Nephron (organoid): ENCODE results near the gene ZBTB8B.
"Not testable (repeated sequence)": the region's sequence is repeated elsewhere in the genome, so short reads cannot be mapped to it uniquely, and the experiment has no call there.

Source experiments
- H3K27ac Mint-ChIP-seq, 3 experiments: 2 replicates each; pipeline ENCODE4 v1.8.0; 2020; ENCODE audit warnings: mixed read lengths in 3 of 3, mild to moderate bottlenecking in 2 of 3, moderate library complexity in 1 of 3
- H3K27me3 Mint-ChIP-seq: 2 replicates; pipeline ENCODE4 v1.8.0; 2021; ENCODE audit warnings: low read depth, mild to moderate bottlenecking, moderate library complexity, mixed read lengths
- H3K36me3 Mint-ChIP-seq: 2 replicates; pipeline ENCODE4 v1.8.0; 2020; ENCODE audit warnings: low read depth, mixed read lengths
- H3K4me1 Mint-ChIP-seq: 2 replicates; pipeline ENCODE4 v1.8.0; 2020; ENCODE audit warnings: mixed read lengths
- H3K4me3 Mint-ChIP-seq, 3 experiments: 2 replicates each; pipeline ENCODE4 v1.8.0; 2020; ENCODE audit warnings: mild to moderate bottlenecking in 3 of 3, mixed read lengths in 3 of 3, moderate library complexity in 2 of 3
- H3K9me3 Mint-ChIP-seq: 2 replicates; pipeline ENCODE4 v1.8.0; 2020; ENCODE audit warnings: mixed read lengths
- TF ChIP-seq, protein P1 (sequence below), 3 experiments: fragments of 200-600 bp; sonication (generic); IDR thresholded peaks; one replicate each; pipeline ENCODE4 v1.5.0; 2021; ENCODE audit warnings: antibody characterized with exemption in 3 of 3; ENCODE audit not compliant: unreplicated experiment in 3 of 3

The ZBTB8B gene

GRCh38 chr1:32480003-32480402 lies 15.1 kb downstream of the ZBTB8B start:
- Mint-ChIP-seq H3K9me3 (no peaks in the 10 kb centered on the region), H3K27me3 (peaks cover 3% of the 10 kb centered on the region), H3K27ac (no peak overlapping the region), H3K4me3 (no peak overlapping the region), H3K4me1 (no peaks in the 10 kb centered on the region), H3K36me3 (peaks cover 14% of the 10 kb centered on the region)
- TF ChIP-seq, protein P1, sequence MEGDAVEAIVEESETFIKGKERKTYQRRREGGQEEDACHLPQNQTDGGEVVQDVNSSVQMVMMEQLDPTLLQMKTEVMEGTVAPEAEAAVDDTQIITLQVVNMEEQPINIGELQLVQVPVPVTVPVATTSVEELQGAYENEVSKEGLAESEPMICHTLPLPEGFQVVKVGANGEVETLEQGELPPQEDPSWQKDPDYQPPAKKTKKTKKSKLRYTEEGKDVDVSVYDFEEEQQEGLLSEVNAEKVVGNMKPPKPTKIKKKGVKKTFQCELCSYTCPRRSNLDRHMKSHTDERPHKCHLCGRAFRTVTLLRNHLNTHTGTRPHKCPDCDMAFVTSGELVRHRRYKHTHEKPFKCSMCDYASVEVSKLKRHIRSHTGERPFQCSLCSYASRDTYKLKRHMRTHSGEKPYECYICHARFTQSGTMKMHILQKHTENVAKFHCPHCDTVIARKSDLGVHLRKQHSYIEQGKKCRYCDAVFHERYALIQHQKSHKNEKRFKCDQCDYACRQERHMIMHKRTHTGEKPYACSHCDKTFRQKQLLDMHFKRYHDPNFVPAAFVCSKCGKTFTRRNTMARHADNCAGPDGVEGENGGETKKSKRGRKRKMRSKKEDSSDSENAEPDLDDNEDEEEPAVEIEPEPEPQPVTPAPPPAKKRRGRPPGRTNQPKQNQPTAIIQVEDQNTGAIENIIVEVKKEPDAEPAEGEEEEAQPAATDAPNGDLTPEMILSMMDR (IDR thresholded peaks at IDR 0.05; ENCODE audit: unreplicated experiment in 3 of 3), result no peak

GRCh38 chr1:32480761-32481160 lies 15.9 kb downstream of the ZBTB8B start:
- Mint-ChIP-seq H3K27ac (no peak overlapping the region), H3K4me3 (no peak overlapping the region)

DNA sequence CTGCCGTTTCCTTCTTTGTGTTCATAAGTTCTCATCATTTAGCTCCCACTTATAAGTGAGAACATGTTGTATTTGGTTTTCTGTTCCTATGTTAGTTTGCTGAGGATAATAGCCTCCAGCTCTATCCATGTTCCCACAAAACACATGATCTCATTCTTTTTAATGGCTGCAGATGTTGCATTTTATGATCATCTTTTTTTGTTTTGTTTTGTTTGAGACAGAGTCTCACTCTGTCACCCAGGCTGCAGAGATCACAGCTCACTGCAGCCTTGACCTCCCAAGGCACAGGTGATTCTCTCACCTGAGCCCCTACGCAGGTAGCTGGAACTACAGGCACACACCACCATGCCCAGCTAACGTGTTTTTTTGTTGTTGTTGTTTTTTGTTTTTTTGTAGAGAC lies 16.9 kb downstream of the ZBTB8B start:
- H3K4me3 Mint-ChIP-seq, H3K9me3 Mint-ChIP-seq, H3K27me3 Mint-ChIP-seq, H3K27ac Mint-ChIP-seq, H3K4me1 Mint-ChIP-seq: not testable (repeated sequence)
- H3K36me3 Mint-ChIP-seq, result peaks cover 19% of the 10 kb centered on the region

More at GRCh38 chr1:32480761-32481160, 15.9 kb downstream of the ZBTB8B start:
- TF ChIP-seq, protein P1 (IDR thresholded peaks at IDR 0.05; ENCODE audit: unreplicated experiment in 3 of 3), result no peak
- Mint-ChIP-seq H3K27me3 (no peaks in the 10 kb centered on the region), H3K9me3 (no peaks in the 10 kb centered on the region), H3K4me1 (no peaks in the 10 kb centered on the region), H3K36me3 (peaks cover 18% of the 10 kb centered on the region)

DNA sequence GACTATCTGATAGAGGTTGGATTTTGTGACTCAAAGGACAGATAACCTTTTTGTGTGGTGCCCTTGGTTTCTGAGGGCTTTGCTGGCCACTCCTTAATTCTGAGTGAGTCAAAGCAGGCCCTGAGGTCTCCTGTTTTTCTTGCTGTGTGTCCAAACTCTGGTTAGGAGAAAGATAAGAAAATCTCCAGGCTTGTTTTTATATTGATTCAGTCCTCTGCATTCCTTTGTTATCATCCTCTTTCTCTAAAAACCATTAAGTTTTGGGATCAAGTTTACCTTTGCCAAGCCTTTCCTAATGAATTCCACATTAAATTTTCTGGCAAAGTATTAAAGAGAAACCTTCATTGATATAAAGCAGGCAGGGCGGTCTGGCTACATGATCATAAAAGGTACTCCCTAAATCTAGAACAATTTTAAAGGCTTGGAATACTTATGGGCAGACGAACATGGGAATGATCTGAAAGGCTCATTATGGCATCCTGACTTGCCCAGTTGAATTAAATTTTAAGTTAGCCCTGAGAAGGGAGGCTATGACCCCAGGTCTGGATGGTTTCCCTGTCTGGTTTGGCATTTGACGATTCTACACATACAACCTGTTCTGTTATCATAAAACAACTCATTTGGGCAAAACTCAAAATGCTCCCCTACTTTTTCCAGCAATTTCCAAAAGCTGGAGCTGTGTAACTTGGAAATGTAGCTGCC lies 20.8 kb downstream of the ZBTB8B start:
- Mint-ChIP-seq H3K4me3 (no peak overlapping the region), H3K36me3 (peaks cover 30% of the 10 kb centered on the region), H3K4me1 (peaks cover under 1% of the 10 kb centered on the region), H3K27ac (peak overlapping the region in 2 of 3 experiments; percentile 23 to 62), H3K9me3 (no peaks in the 10 kb centered on the region), H3K27me3 (no peaks in the 10 kb centered on the region)
- TF ChIP-seq, protein P1 (IDR thresholded peaks at IDR 0.05; ENCODE audit: unreplicated experiment in 3 of 3), result no peak

DNA sequence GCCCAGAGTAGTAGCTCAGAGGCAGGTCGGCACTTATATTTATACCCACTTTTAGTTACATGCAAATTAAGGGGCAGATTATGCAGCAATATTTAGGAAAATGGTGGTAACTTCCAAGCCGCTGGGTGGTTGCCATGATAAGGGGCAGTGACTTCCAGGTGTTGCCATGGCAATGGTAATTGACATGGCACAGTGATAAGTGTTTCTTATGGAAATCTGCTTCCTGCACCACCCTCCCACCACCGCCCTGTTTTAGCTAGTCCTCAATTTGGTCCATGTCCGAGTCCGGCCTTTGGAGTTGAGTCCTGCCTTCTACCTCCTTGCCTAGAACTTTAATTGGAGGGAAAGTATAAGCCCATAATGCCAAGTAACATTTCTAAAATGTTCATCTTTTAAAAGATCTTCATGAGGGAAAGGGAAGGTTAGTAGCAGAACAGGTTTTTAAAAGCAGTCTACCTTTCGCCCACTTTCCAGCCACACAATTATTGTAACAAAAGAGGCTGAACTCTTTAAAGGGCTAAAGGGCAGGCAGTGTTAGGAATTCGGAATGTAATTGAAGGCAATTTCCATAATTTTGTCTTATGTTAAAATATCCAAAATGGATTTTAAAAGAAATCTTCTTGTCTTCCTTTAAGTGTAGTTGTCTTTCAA lies 21.7 kb downstream of the ZBTB8B start:
- Mint-ChIP-seq H3K27me3 (no peaks in the 10 kb centered on the region), H3K27ac (peak overlapping the region in 1 of 3 experiments; percentile 62), H3K36me3 (peaks cover 30% of the 10 kb centered on the region), H3K4me3 (no peak overlapping the region), H3K4me1 (peaks cover 9% of the 10 kb centered on the region), H3K9me3 (no peaks in the 10 kb centered on the region)
- TF ChIP-seq, protein P1 (IDR thresholded peaks at IDR 0.05; ENCODE audit: unreplicated experiment in 3 of 3), result no peak

GRCh38 chr1:32487182-32487581 lies 22.3 kb downstream of the ZBTB8B start:
- peaks cover 12% of the 10 kb centered on the region for H3K4me1 Mint-ChIP-seq
- TF ChIP-seq, protein P1 (IDR thresholded peaks at IDR 0.05; ENCODE audit: unreplicated experiment in 3 of 3), result no peak

More at GRCh38 chr1:32487182-32487581, 22.3 kb downstream of the ZBTB8B start:
- H3K27ac Mint-ChIP-seq, result no peak overlapping the region
- H3K9me3 Mint-ChIP-seq, result no peaks in the 10 kb centered on the region
- H3K36me3 Mint-ChIP-seq, result peaks cover 30% of the 10 kb centered on the region
- H3K4me3 Mint-ChIP-seq, result no peak overlapping the region
- no peaks in the 10 kb centered on the region for H3K27me3 Mint-ChIP-seq
